Spinal cord (tissue), 10 donors: Measurements from ENCODE around the gene FAM168A. TPM values are rescaled to one million over a fixed set of nuclear protein-coding genes. Genes with fewer than 3 reads are reported as not detected.

ENCODE experiments used
- DNase-seq, 6 donors: peaks; one replicate each; pipeline versions ENCODE4 v3.0.0 to v3.0.0-alpha.2; 2013 to 2015; ENCODE audit warnings: low spot score in 6 of 6, low read depth in 4 of 6
- H3K27ac ChIP-seq: one replicate; pipeline ENCODE4 v1.5.1; 2013; ENCODE audit warnings: low read depth, low read length, control low read depth
- H3K27me3 ChIP-seq: one replicate; pipeline ENCODE4 v1.6.1; 2013; ENCODE audit warnings: low read length; ENCODE audit not compliant: control insufficient read depth, insufficient read depth
- H3K36me3 ChIP-seq: one replicate; pipeline ENCODE4 v1.6.1; 2013; ENCODE audit warnings: low read length; ENCODE audit not compliant: control insufficient read depth, insufficient read depth
- H3K4me1 ChIP-seq: one replicate; pipeline ENCODE4 v1.6.1; 2013; ENCODE audit warnings: low read length; ENCODE audit not compliant: control insufficient read depth, insufficient read depth
- H3K4me3 ChIP-seq: one replicate; pipeline ENCODE4 v1.5.1; 2013; ENCODE audit warnings: low read depth, low read length, control low read depth
- H3K9me3 ChIP-seq: one replicate; pipeline ENCODE4 v1.6.1; 2013; ENCODE audit warnings: low read length; ENCODE audit not compliant: control insufficient read depth, insufficient read depth
- WGBS: methylation state at CpG from one replicate; pipeline ENCODE4 v1.1.5; 2013; ENCODE audit warnings: missing lambda C conversion rate; ENCODE audit not compliant: insufficient coverage; 5-methylcytosine and 5-hydroxymethylcytosine counted together
- polyA plus RNA-seq, 2 donors: library from polyadenylated mRNA; unstranded; fragments of 120-200 nt; gene quantifications; one replicate each; pipeline ENCODE4 v1.2.1, GENCODE V29; 2013; ENCODE audit not compliant: insufficient read length in 2 of 2
- total RNA-seq, 2 donors: library from RNA; depleted of rRNA in 1 of 2; stranded (reverse); fragments of 120-200 nt in 1 of 2; fragments of >200 nt in 1 of 2; gene quantifications; one replicate each; pipeline versions ENCODE4 v1.2.3 to v1.2.4, GENCODE V29; 2013 to 2014
- donor health status: healthy.

Gene FAM168A
- total and polyA plus RNA-seq, 4 donors, result 57.5 to 154 (median 103) TPM

GRCh38 chr11:73392108-73393010 lies 205.6 kb downstream of the FAM168A start:
- H3K4me3 ChIP-seq, result no peak overlapping the region
- WGBS, result 90% methylated on average over 31 of the region's 31 CpGs

DNA sequence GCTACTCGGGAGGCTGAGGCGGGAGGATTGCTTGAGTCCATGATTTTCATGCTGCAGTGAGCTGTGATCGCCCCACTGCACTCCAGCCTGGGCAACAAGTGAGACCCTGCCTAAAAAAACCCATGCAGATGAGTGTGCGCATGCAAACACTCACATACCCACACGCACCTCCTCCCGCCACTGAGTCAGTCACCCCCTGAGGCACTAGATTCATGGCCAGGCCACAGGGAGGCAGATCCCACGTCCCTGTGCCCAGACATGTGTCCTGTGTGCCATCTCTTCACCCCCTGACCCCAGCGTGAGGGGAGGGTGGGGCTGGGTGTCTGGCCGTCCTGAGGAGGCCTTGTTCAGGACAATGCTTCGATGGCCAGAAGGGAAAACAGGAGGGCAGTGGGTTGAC lies 206.2 kb downstream of the FAM168A start:
- no peaks in the 10 kb centered on the region for H3K27me3 ChIP-seq
- no peak overlapping the region for H3K4me3 ChIP-seq
- no peak for DNase-seq
- H3K27ac ChIP-seq, result no peak overlapping the region
- peaks cover 76% of the 10 kb centered on the region for H3K36me3 ChIP-seq
- peaks cover 48% of the 10 kb centered on the region for H3K4me1 ChIP-seq
- 88% methylated on average over 7 of the region's 10 CpGs for WGBS
- no peaks in the 10 kb centered on the region for H3K9me3 ChIP-seq

More at GRCh38 chr11:73392108-73393010, 205.6 kb downstream of the FAM168A start:
- DNase-seq, result no peak
- peaks cover 43% of the 10 kb centered on the region for H3K4me1 ChIP-seq
- no peaks in the 10 kb centered on the region for H3K9me3 ChIP-seq
- no peak overlapping the region for H3K27ac ChIP-seq
- peaks cover 76% of the 10 kb centered on the region for H3K36me3 ChIP-seq
- H3K27me3 ChIP-seq, result no peaks in the 10 kb centered on the region

- peaks cover 49% of the 10 kb centered on the region for H3K4me1 ChIP-seq
Observed at GRCh38 chr11:73390601-73391565, 207.0 kb downstream of the FAM168A start.

GRCh38 chr11:73389916-73390315 lies 208.0 kb downstream of the FAM168A start:
- H3K4me3 ChIP-seq, result no peak overlapping the region
- no peaks in the 10 kb centered on the region for H3K27me3 ChIP-seq
- peaks cover 55% of the 10 kb centered on the region for H3K4me1 ChIP-seq
- peaks cover 59% of the 10 kb centered on the region for H3K36me3 ChIP-seq
- no peaks in the 10 kb centered on the region for H3K9me3 ChIP-seq
- H3K27ac ChIP-seq, result no peak overlapping the region
- no peak for DNase-seq
- 79% methylated on average over 7 of the region's 7 CpGs for WGBS

More at GRCh38 chr11:73390601-73391565, 207.0 kb downstream of the FAM168A start:
- Histone ChIP-seq H3K36me3 (peaks cover 69% of the 10 kb centered on the region), H3K27me3 (no peaks in the 10 kb centered on the region), H3K4me3 (no peak overlapping the region), H3K9me3 (no peaks in the 10 kb centered on the region), H3K27ac (no peak overlapping the region)
- no peak for DNase-seq
- 89% methylated on average over 12 of the region's 12 CpGs for WGBS

DNA sequence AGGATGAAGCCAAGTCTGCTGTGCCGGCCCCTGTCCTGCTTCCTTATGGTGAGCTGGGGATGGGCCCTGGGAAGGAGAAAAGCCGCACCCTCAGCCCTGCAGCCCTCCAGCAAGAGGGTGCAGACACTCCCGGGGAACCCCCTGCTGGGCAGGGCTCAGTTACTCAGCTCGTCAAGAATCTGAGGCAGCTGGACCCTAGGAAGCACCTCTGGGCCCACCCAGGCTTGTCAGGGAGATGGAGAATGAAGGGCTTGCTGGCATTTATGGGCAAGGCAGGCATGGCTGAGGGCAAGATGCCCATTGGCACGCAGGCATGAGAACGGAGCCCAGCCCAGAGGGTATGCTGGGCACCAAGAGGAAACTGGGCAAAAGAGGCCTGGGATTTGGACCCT lies 208.8 kb downstream of the FAM168A start:
- Histone ChIP-seq H3K27ac (no peak overlapping the region), H3K27me3 (no peaks in the 10 kb centered on the region), H3K36me3 (peaks cover 54% of the 10 kb centered on the region), H3K4me1 (peaks cover 63% of the 10 kb centered on the region), H3K4me3 (no peak overlapping the region), H3K9me3 (no peaks in the 10 kb centered on the region)
- DNase-seq, result no peak
- WGBS, result 71% methylated on average over 6 of the region's 6 CpGs

DNA sequence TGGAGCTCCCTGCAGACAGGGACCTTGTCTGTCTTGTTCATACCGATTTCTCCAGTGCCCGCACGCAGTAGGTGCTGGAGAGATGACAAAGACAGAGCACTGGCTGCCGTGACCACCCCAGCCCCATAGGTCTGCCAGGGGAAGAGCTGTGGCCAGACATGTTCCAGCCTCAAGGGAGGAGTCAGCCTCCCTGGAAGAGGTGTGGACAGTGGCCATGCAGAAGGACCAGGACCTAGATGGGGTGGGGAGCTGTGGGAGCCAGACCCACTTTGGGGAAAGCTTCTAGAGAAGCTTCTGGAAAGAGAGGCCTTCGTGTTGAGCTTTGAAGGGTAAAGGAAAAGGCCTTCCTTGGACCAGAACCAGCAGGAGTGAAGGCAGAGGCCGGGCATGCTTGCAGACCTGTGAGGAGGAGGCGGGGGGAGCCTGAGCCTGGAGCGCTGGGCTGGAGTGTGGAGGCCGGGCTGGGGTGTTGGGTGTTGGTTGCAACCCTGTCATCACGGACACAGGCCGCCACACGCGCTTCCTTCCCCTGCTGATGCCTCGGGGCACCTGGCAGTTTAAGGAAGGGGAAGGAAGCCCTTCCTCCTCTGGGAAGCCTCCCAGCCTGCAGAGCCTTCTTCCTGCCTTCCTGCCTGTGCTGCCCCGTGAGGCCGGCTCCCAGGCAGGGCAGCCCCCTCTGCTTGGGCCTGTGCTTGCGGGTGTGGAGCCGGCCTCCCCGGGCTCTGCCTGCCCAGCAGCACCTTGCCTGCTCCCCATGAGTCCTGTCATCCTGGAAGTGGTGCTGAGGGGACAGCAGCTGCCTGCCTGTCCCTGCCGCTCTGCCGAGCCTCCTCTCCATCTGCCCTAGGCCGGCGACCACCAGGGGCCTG lies 209.4 kb downstream of the FAM168A start:
- Histone ChIP-seq H3K4me1 (peaks cover 68% of the 10 kb centered on the region), H3K27ac (no peak overlapping the region), H3K4me3 (no peak overlapping the region), H3K9me3 (no peaks in the 10 kb centered on the region), H3K27me3 (no peaks in the 10 kb centered on the region), H3K36me3 (peaks cover 48% of the 10 kb centered on the region)
- 81% methylated on average over 20 of the region's 23 CpGs for WGBS
- no peak for DNase-seq

DNA sequence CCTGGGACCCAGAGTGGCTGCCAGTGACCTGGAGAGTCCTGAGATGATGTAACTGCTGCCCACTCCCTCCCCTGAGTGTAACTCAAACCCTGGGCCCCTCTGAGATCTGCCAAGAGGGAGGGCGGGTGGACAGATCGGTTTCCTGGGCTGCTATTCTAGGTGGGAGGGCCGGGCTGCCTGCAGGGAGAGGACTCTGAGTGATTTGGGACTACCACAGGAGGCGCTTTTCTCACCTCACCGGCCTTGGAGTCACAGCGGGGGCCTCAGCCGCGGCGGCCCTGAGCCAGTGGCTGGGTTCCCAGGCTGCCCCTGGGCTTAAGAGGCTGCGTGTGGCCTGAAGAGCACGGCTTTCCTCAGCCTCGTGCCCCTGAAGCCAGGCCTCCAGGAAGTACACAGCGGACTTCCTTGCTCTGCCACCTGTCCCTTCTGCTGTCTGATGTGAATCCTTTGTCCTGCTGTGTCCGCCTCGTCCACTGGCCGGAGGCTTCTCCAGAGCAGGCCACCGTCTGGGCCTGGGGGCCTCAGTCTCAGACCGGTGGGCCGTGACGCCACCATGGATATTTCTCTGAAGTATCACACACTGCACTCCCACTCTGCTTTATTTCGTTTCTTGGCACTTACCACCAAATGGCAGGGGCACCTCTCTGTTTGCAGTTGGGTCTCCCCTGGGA lies 210.2 kb downstream of the FAM168A start:
- H3K4me3 ChIP-seq, result no peak overlapping the region
- H3K27ac ChIP-seq, result no peak overlapping the region
- H3K36me3 ChIP-seq, result peaks cover 43% of the 10 kb centered on the region
- H3K4me1 ChIP-seq, result peaks cover 68% of the 10 kb centered on the region
- no peaks in the 10 kb centered on the region for H3K9me3 ChIP-seq
- no peak for DNase-seq
- H3K27me3 ChIP-seq, result no peaks in the 10 kb centered on the region
- 57% methylated on average over 21 of the region's 21 CpGs for WGBS

DNA sequence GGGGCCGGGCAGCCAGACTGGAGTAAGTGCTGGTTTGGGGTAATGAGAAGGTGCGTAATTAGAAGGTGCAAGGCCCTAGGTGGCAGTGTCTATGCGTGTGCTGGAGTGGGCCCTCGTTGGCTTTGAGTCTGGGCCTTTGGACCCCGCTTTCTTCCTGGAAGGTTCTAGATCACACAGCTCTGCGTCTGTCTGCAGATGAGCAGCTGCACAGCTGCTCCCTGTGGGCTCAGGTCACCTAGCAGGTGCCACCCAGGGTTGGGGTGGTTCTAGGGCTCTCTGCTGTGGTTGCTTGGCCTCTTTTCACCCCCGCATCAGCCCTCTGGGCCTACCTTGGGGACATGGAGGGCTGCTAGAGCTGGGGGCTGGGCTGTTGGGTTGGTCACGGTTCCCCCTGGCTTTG lies 211.4 kb downstream of the FAM168A start:
- 87% methylated on average over 7 of the region's 8 CpGs for WGBS
- peak overlapping the region; percentile 65 for H3K27ac ChIP-seq
- no peaks in the 10 kb centered on the region for H3K9me3 ChIP-seq
- H3K4me1 ChIP-seq, result peaks cover 68% of the 10 kb centered on the region
- H3K4me3 ChIP-seq, result no peak overlapping the region
- DNase-seq, result no peak
- H3K36me3 ChIP-seq, result peaks cover 40% of the 10 kb centered on the region
- no peaks in the 10 kb centered on the region for H3K27me3 ChIP-seq
